Measurements from ENCODE around the gene NT5C3A. TPM values are rescaled to one million over a fixed set of nuclear protein-coding genes. Genes with fewer than 3 reads are reported as not detected.

NT5C3A gene
- total and polyA plus RNA-seq, 2 of the 8 experiments (the other 6 are each of a cell fraction or from before 2014, with no cell fraction given), result 7.5 to 22.7 TPM

- TF ChIP-seq CHD7 (IDR thresholded peaks at IDR 0.05; ENCODE audit: insufficient replicate concordance, low read length), result no peak
- no peak for TF ChIP-seq KDM5A (IDR thresholded peaks at IDR 0.05; ENCODE audit: low read length)
- TF ChIP-seq HDAC6 (IDR thresholded peaks at IDR 0.05; ENCODE audit: low read depth, low read length), result no peak
- no peak for TF ChIP-seq EP300 (IDR thresholded peaks at IDR 0.05; ENCODE audit: borderline replicate concordance in 1 of 2, low read depth in 2 of 2, low read length in 2 of 2)
These were observed 50.2 kb downstream of the NT5C3A start (continued) for GRCh38 chr7:33012364-33012763.

Data from H1 (cell line).